IPS DF 19.7 (cell line): ENCODE data around the gene NPDC1.

Experiments used
- DNase-seq: peaks from one replicate; pipeline ENCODE4 v3.0.0-alpha.2; 2013; ENCODE audit warnings: low read depth, low spot score

The NPDC1 gene

DNA sequence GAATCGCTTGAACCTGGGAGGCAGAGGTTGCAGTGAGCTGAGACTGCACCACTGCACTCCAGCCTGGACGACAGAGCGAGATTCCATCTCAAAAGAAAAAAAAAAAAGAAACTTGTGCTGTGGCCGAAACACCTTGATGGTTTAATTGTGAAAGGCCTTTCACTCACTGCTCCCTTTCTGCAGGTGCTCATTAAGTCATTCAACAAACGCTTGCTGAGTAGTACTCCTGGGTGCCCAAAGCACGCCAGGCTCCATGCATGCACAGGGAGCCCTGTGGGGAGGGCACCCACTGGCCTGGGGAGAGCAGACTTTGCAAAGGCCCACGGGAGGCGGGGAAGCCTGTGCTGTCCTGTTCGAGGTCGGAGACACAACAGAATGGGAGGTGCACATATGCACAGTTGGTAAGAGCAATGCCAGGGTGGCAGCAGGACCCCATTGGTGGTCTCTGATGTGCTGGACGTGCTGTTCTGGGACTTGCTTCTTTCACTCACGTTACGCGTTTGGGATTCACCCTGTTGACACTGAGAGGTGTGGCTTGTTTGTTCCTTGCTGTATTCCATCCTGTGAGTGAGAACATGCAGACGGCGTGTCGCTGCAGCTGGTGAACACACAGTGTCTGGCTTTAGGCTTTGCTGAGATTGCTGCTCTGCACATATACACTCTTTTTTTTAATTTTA, 10.9 kb upstream of the NPDC1 start:
- DNase-seq: no peak

- no peak for DNase-seq
Observed at GRCh38 chr9:137055385-137056364, 9.7 kb upstream of the NPDC1 start.

GRCh38 chr9:137054932-137055384, 9.0 kb upstream of the NPDC1 start:
- no peak for DNase-seq

DNA sequence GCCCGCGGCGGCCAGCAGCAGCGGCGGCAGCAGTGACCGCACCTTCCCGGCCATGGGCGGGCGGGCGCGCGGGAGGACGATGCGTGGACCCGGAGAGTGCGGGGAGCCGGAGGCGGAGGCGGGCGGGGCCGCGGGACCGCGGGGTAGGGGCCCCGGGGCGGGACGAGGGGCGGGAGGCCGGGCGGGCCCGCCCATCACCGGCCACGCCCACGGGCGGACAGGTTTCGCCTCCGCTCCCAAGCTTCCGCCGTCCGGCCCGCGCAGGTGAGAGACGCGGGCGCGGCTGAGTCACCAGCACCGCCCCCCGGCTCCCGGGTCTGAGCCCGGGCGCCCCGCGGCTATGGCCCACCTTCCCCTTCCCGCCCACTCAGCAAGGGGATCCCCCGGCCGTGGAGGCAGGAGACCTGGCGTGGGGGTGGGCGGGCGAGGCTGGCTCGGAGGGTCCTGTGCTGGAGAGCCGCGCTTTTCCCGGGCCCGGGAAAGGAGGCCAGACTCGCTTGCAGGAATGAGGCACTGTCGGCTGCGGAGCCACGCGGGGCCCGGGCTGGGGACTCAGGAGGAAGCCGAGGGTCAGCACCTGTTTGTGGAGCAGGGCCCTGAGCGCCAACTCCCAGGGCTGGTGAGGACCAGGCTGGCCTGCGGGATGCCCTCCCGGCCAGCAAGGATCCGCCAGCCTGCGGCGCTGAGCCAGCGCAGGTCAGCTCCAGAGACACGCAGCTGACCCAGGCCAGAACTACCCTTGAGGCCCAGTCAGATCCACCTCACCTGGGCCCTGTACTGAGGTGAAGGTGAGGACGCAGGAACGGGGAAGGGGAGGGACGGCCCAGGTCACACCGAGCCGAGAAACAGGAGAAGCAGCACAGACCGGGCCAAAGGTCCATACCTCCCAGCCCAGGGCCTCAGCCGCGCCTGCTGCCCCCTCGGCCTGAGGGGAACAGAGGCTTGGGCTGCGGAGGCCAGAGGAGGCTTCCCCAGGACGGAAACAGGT, 8.3 kb upstream of the NPDC1 start, which contains the start of gene ENTPD2:
Gene ENTPD2 (minus strand): TSS at position 118 of the 988 bp plus-strand sequence. CDS start 64 bp downstream, at position 54.
- no peak for DNase-seq

GRCh38 chr9:137052998-137053943, 7.3 kb upstream of the NPDC1 start:
- no peak for DNase-seq

DNA sequence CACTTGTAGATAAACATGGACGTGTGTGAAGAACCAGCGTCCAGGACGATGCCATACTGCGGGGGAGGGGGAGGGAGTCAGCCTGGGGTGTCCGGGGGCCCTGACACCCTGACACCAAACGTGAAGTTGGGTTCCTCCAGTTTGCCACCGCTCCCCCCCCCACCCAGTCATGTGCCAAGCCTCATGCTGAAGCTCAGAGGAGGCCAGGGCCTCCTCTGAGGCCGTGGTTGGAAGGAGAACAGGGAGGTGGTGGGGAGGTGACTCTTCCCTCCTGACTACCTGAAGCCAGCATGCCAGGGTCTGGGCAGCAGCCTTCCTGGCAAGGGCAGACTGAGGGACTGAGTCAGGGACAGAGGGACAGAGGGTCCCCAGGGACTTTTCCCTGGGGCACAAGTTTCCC, 6.3 kb upstream of the NPDC1 start:
- DNase-seq: no peak

DNA sequence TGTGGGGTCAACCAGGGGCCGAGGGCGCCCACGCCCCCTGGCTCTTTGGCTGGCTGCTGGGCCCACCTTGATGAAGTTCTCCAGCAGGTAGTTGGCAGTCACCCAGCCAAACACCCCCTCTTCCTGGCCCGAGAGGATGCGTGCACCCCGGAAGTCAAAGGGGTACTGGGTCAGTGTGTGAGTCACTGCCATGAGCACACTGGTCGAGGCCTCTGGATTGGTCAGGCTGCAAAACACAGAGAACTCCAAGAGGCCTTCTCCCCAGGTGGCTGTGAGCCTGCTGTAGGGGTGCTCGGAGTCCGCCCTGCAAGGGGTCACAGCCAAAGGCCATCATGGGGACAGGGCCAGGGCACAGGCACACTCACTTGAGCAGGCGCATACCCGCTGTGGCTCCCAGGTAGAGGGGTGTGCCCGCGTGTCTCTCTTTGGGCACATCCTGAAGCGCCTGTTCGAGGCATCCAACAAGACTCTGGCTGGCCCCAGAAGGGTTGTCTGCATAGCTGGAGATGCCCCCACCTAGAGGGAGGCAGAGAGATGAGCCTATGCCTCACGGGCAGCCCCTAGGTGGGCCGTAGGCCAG, 5.3 kb upstream of the NPDC1 start:
- DNase-seq: no peak

DNA sequence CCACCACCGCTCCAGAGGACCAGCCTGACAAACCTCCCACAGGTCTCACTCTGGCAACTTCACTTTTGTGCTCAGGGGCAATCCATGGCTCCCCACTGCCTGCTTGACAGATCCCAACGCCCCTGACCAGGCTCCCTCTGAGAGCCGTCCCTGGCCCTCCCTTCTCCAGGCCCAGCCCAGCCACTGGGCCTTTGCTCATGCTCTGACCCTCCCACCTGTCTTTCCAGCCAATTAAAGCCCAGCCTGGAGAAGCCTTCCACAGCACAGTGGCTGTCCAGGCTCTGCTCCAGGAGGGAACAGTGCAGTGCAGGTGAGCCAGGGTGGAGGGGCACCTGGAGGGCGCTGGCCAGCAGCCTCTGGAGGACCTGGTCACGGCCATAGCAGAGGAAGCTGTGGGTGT, 4.6 kb upstream of the NPDC1 start:
- DNase-seq: no peak

DNA sequence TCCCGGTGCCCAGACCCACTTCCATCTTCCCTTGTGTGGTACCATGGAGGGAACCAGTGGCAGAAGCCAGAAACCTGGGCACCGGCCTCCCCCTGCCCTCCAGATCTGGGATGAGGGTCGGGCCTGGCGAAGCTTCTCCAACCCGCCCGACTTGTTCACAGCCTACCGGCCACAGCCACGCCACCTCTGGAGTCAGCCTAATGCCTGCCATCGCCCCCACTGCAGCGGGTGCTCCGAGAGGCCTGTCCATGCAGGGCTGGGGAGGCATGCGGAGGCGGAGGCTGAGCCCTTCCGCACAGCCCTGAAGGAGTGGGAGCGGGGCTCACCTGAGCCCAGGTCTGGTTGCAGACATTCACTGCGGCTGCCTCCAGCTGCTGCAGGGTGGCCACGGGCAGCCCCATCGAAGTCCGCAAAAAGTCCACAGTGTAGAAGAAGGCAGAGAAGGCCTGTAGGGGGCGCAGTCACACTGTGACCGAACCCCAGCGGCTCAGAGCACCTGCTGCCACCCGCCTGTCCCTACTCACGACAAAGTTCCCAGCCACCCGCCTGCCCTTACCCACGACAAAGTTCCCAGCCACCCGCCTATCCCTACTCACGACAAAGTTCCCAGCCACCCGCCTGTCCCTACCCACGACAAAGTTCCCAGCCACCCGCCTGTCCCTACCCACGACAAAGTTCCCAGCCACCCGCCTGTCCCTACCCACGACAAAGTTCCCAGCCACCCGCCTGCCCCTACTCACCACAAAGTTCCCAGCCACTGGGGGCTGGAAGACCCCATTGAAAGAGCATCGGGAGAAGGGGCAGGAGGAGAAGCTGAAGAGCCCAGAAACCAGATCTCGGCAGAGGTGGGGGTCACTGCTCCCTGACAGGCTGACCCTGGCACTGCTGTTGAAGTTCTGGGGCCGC, 3.8 kb upstream of the NPDC1 start:
- DNase-seq: no peak

DNA sequence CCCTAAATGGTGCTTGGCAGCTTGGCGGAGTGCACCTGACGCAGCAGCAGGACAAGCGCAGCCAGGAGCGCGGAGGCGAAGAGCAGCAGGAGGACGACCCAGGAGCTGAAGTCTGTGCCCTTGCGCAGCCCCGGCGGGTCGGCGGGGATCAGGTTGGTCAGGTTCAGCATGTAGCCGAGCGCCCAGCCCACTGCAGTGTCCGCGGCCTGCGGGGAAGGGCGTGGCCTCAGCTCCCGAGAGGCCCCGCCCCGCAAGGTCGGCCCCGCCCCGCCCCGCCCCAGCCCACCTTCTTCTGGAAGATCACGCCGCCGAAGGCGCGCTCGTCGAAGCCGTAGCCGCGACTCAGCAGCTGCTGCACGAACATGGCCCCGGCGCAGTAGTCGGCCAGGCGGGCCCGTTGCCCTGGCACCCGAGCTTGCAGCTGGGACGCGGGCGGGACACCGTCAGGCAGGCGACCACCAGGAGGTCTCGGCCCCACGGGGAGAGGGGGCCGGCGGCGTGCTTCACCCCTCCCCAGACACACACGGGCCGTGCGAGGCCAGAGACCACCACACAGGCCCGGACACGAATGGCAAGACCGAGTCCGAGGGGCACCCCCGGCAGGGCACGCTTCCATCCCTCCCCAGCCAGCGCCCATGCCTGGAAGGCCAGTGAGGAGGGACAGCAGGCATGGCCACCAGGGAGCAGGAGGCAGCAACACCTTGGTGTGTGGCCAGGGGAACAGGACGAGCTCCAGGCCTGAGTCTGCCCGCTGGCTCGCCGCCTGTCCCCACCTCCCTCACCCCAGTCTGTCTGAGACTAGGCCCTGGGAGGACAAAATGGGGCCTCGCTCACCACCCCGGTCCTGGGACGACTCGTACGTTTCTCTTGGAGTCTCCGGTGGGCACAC, 2.9 kb upstream of the NPDC1 start:
- no peak for DNase-seq

DNA sequence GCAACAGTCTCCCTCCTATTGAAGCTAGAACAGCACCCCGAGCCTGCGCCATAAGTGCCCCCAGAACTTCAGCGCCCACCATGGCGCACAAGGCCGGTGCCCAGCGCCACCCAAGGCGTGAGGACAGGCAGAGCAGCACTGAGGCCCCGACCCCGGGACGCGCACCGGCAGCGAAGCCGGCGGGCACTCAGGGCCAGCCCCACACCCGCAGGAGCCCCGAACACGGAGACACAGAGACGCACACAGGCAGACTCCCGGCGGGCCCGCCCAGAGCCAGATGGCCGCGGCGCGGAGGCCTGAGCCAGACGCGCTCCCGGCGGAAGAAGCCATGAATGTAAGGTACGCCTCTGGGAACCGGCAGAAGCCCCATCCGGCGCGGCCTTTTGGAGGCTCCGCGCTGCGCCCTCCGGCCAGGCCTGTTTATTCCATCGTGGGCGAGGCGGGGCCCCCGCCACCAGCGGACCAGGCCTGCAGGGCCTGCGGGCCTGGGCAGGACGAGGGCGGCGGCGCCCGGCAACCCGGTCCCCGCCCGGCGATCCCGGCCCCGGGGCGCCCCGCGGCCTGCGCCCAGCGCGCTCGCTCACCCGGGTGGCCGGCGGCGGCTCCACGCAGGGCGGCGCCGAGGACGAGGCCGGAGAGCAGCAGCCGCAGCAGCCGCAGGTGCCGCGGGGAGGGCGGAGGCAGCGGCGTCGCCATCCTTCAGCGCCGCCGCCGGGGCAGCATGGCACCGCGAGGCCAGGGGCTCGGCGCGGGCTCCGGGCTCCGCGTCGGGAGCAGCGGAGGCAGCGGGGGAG, 486 bp downstream of the NPDC1 start:
- DNase-seq: no peak

GRCh38 chr9:137044502-137045177, 1.3 kb downstream of the NPDC1 start:
- DNase-seq: no peak

DNA sequence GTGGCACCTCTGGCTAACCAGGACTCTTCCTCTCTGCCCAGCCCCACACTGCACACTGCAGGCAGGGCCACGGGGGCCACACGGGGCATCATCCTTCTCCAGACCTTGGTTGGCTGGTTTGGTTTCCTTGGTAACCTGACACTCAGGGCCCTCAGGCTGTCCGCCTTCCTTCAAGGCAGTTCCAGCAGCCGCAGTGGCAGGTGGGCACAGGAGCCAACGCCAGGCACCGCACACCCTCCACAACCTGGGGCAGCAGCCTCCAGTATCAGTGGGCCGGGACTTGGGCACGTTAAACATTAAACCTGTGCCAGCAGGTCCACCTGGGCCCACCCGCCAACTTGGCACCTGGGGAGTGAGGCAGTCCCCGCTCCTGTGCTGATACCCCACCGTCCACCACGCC, 1.9 kb downstream of the NPDC1 start:
- DNase-seq: no peak

DNA sequence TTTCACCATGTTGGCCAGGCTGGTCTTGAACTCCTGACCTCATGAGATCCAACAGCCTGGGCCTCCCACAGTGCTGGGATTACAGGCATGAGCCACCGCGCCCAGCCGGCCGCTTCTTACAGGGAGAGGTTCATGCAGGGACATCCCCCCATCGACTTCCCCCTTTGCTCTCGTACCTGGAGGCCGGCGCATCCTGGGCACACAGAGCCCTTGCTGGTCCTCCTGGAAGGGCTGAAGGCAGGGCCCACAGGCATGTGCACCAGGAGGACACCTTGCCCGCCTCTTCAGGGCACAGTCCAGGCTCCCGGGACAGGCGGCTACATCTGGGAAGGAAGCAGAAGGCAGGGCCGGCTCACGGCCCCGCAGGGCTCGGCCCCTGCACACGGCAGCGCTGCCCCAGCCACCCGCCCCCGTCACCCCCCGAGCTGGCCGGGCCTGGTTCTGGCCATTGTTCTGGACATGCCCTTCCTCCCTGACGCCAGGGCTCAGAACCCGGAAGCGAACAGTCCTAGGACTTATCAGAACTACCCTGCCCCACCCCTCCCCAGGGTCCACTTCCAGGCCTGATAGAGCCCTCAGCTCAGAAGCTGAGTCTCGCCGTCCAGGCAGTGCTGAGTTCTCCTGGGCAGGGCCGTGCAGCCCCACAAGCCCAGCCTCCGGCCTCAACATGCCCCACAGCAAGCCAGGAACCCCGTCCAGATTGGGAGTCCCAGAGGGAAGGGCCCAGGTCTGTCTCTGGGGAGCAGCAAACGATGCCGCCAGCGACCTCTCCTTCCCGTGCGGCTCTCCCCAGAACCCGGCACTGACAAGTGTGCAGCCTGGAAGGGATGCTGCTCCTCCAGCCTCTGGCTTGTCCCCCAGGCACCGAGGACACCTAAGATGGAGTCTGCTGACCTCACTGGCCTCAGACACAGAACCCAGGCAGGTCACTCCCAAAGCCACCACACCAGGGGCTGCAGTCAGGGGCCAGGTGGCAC, 2.9 kb downstream of the NPDC1 start:
- no peak for DNase-seq

DNA sequence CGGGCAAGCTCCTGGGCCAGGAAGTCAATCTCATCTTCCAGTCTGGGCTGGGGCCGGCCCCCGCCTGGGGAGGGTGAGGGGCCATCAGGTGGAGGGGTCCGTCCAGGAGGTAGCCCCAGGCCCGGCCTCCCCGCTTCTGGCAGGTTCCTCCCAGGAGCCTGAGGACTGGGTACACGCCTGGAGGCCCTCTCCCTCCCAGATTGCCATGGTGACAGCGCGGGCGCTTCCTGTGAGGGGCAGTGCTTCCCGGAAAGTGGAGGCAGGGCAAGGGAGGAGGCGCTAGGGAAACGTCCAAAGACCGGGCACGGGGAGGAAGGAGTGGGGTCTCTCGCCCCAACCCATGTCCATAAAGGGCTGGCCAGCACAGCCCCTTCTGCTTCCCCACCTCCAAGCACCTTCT, 4.9 kb downstream of the NPDC1 start:
- no peak for DNase-seq
